ENCODE data around the gene NHSL2.

NHSL2 gene

DNA sequence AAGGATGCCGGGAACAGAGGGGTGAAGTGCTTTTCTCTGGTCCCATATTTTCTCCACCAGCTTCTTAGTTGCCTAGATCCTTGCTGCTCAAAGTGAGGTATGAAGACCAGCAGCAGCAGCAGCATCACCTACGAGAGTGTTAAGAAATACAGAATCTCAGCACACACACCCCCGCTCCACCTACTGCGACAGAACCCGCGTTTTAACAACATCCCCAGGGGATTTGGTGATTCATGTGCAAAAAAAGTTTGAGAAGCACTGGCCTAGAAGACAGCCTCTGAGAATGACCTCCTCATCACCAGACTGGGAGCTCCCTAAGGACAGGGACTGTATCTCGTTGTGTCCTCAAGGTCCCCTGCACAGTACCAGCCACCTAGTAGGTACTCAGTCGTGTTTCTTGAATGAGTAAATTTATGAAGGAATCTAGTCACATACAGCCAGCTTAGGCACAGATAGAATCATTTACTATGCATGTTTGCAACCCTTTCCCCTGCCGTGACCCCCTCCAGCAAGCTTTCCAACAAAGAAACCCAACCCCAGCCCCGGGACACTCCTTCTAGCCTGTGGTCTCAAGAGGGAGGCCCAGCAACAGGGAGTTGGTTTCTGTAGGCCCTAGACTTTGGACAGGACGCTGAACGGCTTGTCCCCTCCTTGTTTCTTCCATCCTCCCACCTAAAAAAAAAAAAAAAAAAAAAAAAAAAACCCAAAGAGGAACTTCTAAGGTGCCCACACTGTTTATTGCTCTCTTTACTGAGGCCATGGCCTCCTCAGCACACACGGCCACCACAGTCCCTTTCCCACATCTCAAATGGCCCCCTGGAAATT, 199.6 kb downstream of the NHSL2 start:
- DNase-seq (ENCODE audit: low spot score), result no peak

DNA sequence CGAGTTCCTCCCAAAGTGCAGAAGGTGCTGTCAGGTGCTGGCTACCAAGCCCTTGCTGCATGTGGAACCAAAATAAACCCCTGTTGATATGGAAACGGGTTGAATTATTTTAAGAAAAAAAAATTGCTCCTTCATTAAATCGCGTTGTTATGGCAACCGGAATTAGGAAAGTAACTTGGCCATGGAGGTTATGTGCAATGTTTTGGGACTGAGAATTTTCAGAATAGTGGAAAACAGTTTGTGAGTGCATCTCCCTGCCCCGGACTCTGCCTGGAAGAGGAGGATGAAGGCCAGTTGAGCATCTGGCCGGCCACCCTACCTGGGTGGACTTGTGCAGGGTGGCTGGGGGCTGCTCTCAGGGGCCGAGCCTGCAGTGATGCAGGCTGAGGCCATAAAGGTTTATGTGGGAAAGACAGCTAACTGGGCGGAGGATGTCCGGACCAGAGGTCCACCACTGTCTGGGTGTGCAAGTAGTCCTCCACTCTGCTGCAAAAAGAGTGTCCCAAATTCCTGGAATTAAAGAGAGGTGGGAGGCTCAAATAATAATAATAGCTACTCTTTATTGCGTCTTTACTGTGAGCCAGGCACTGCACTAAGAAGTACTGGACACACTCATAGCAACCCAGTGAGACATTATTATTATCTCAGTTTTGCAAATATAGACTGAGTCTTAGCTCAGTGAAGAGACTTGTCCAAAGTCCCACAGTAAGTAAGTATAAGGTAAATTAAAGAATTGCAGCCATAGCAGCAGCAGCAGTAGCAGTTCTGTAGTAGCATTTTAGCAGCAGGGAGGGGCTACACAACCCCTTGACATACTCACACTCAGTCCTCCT, 200.4 kb downstream of the NHSL2 start:
- no peak for DNase-seq (ENCODE audit: low spot score)

DNA sequence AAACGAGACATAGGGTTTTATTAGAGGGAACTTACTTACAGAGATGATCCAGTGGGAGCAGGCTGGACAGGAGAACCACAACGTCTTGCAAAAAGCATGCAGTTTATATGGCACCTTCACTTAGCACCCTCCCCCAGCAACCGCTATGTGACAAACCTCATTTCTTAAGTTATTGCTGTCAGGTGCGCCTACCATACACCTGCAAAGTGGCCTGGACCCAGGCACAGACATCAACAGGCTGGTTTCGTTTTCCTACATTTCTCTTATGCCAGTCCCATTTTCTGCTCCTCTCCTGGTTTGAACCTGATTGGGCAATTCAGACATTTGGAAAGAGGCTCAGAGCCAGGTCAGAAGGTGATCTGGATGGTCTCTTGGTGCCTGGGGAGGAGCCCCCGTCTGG, 202.8 kb downstream of the NHSL2 start:
- no peak for DNase-seq (ENCODE audit: low spot score)

DNA sequence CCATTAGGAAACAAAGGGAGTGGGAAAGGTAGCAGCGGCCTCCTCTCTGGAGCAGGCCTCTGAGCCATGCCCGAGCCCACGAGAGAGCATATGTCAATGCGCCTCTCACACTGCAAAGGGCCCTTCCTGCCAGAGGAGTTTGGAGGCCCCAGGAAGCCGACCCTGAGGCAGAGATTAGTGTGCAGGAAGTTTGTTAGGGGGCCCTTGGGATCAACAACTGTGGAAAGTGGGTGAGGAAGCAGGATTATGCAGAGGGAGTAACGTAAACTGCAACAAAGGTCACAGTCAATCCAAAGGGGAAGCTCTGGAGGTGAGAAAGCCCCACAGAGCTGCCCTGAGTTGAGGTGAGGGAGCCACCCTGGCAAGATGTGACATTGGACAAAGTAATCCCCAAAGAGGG, 203.7 kb downstream of the NHSL2 start:
- DNase-seq (ENCODE audit: low spot score), result no peak

DNA sequence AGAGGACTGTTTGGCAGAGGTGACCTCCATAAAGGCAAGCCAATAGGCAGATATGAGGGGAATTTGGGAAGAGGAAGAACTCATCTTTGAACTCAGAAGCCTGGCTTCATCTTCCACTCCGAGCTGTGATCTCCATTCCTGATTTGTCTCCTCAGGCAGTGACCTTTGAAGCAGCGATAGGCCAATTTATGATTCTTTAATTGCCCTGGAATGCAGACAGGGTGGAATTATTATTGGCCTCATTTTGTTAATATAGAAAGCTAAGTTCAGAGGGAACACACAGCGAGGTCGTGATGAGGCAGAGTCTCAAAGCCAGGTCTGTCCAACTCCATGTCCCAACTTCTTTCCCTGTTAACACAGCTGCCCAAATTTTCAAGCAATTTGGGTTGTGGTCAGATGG, 204.2 kb downstream of the NHSL2 start:
- no peak for DNase-seq (ENCODE audit: low spot score)

DNA sequence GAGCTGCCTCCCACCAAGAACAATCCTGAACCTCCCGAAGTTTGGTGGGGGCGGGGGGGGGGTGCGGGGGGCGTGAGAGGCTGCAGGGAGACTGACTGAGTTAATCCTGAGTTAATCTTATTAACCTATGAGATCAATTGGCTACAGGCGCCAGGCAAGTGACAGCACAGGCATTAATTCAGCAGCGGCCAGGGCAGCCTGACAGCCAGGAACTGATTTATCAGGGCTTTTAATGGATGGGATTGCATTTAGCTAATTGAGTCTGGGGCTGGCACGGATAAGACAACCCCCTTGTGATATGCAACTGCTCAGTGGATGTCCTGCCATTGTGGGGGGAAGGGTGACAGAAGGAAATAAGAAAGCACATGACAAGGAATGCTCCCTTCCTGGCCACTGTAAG, 204.7 kb downstream of the NHSL2 start:
- no peak for DNase-seq (ENCODE audit: low spot score)

DNA sequence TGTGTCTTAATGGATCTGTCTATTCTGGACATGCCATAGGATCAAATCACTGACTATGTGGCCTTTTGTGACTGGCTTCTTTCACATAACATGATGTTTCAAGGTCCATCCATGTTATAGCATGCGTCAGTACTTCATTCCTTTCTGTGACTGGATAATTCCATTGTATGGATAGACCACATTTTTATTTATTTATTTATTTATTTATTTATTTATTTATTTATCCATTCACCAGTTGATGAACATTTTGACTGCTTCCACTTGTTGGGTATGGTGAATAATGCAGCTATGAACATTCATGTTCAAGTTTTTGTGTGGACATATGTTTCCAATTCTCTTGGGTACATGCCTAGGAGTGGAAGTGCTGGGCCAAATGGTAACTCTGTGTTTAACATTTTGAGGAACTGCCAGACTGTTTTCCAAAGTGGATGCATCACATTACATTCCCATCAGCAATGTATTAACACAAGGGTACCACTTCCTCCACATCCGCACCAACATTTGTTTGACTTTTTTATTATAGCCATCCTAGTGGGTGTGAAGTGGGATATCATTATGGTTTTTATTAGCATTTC, 207.1 kb downstream of the NHSL2 start:
- DNase-seq (ENCODE audit: low spot score), result no peak

DNA sequence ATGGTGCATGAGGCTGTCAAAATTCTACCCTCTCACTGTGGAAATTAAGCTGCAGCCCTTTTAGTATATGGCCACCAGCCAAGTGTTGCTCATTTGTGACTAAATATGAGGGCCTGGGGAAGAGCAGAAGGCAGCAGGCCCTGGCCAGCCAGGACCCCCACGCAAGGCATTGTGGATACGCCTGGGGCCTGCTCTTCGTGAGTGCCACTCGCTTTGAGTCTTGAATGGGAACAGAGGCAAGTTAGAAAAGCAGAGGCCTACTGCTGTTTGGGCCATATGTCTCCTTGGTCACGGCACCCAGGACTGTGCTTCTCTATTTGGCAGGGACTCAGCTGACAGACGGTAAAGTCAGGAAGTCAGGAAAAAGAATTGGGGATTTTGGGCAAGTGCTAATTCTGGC, 210.2 kb downstream of the NHSL2 start:
- DNase-seq (ENCODE audit: low spot score), result no peak

DNA sequence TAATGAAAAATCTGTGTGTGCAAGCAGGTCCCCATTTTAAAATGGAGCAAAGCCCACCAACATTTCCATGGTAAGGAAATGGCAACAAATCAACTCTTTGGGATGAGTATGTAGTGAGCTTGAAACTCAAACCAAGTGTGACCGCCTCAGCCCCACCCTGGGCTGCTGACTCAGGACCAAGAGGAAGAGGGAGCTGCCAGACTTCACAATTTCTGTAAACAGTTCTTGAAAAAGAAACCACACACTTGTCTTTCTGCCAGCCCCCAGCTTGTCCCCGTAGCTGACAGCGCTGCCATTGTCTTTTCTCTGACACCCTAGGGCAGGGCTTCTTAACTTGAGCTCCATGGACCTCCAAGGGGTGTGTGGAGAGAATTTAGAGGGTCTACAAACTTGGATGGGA, 210.7 kb downstream of the NHSL2 start:
- DNase-seq (ENCODE audit: low spot score), result no peak

DNA sequence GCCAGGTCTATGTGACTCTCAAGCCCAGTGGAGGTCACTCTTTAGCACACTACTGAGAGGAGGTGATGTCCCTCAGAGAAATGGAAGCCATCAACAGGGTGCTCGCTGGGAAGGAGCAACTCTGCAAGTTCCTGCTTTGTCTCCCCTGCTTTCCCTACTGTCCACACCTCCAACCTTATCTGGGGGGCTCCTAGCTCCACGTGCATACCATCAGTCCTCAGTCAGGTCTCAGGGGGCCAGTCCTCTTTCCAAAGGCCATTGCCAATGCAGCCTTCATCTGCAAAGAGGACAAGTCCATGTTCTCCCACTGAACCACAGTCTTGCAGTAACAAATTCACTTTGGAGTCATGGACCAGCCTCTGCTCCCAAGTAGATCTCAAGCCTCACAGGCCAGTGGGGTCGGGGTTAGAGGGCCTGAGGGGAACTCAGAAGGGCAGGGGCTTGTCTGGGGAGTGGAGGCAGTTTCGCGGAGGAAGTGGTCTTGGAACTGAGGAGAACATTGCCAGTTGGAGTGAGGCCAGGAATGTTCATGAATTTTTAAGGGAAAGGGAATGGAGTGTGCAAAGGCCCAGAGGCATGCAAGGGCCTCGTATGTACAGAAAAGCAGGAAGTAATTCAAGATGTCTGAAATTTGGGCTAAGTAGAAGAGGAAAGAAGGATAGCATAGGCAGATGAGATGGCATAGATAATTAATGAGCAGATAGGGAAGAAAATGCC, 212.1 kb downstream of the NHSL2 start:
- no peak for DNase-seq (ENCODE audit: low spot score)

DNA sequence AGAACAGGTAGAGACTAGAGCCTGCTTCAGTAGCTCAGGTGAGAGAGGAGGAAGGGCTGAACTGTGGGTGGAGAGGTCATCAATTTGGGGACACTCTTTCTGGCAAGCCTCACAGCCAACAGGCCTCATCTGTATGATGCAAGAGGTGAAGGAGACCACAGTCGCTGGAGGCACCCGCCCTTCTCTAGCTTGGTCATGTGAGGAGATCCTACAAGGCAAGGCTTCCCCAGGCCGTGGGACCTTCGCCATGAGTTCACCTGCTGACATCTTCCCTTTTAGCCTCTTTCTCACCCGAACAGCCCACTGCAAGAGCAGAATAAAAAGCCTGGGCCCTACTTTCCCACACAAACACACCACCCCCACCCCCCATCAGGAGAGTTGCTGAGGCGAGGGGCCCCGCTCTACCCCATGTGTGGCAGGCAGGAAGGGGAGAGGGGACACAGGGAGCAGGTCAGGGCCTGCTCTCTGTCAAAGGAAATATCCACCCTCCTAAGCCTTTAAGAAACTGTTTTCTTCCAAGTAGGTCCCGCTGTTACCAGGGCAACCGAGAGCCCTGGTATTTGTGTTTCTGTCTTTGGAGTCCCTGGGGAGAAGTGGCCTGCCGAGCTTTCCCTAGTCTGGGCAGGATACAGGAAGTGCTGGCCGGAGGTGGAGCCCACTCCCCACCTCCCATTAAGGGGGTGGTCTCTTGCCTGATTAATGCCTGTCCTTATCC, 213.0 kb downstream of the NHSL2 start:
- DNase-seq (ENCODE audit: low spot score), result no peak

DNA sequence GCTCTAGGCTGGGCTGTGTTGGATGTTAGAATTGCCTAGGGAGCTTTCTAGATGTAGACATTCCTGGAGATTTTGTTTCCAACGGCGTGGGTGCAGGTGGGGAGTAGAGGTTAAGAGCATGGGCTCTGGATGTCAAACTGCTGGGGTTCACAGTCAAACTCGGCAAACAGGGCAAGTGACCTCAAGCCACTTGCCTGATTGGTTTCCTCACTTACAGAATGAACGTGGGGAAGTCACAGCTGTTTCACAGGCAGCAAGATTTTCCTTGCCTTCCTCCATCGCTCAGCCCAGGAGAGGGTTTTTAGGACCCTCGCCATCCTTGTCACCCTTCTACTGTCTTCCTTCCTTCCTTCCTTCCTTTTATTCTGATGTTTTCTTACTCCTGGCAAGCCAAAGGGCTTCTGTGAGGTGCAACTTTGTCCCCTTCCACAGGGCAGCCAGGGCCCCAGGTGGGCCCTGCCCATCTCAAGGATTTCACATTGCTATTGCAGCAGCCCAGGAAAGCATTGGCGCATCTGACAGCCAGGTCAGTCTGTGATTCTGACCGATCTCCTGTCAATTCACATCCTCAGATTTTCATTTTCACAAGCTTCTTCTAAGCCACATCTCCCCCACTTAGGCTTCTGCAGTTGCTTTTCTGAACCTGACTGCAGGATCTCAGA, 214.0 kb downstream of the NHSL2 start:
- DNase-seq (ENCODE audit: low spot score), result no peak

DNA sequence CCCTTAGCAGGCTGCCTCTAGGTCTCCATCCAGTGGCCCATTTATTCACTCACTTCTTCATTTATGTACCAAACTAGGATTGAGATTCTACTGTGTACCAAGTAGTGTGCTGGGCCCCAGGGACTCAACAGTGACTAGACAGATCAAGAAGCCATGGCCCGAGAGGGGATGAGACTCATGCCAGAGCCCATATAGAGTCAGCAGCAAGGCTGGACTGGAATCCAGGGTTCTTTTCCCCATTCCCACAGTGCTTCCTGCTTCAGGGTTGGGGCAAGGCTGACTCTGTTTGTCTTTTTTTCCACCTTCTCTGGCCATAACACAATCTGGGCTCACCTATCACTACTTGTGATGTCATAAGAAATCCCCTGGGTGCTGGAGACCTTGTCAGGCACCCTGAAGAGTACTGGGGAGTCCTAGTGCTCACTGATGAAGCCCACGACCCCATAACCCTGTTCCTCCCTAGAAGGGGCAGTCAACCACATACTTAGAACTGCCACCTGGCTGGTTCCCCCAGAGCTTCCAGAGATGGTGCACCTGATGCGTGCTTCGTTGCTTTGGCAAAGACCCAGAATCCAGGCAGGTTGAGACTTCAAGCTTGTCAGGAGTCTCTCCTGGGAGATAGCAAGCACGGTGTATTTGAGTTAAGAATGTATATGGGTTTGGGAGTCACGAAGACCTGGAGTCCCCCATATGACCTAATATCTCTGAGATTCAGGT, 214.8 kb downstream of the NHSL2 start:
- DNase-seq (ENCODE audit: low spot score), result no peak

DNA sequence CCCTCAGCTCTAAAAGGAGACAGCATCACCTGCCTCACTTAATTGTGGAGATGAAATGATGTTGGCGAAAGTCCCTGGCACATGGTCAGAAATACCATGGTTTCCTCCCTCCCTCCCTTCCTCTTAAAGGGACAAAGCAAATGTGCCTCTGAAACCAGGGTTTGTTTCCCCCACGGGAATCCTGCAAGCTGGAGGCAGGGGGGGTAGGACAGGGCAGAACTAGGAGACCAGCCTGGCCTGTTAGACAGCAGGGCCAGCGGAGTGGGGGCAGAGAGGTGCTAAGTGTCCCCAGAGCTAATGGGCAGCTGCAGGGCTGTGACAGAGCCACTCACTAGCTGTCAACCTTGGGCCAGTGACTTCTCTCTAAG, 215.4 kb downstream of the NHSL2 start:
- no peak for DNase-seq (ENCODE audit: low spot score)

DNA sequence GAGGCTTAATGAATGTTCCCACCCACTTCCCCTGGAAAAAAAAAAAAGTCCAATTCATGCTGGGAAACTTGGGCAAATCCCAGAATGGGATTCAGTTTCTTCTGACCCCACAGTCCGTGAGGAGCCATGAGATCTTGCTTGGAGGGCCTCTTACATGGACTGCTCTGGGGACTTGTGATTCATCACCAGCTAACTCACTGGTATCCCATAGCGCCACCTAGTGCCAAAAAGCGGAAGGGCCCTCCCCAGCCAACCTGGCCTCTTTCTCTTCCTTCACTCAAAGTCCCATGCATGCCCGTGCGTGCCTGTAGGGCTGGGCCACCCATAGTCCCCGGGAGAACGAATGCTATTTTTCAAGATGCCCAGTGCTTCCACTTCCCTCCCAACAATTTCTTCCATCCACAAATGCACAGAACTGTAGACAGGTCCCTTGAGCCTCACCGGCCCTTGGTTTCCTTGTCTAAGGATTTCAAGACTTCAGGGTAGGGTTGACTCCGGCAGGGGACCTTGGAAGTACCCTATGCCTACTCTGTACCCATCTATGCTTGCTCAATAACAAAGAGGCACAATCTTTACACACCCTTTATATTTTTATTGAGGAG, 216.0 kb downstream of the NHSL2 start:
- DNase-seq (ENCODE audit: low spot score), result peak; percentile 82

DNA sequence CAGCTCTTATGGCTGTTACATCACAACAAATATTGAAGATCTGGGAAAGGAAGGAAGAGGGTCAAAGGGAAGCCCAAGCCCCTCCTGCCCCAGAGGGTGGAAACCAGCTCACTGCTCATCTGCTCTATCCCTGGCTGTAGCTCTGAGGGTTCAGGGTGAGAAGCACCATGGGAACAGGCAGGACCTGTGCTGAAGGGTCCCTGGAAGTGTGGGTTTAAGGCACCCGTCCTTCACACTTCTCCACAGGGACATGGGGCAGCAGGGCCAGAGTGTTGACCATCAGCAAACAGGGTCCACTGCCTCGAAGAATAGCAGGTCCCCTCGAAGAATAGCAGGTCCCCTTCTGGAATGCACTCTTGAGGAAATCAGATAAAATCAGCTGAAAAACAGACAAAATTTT, 216.7 kb downstream of the NHSL2 start:
- DNase-seq (ENCODE audit: low spot score), result no peak

DNA sequence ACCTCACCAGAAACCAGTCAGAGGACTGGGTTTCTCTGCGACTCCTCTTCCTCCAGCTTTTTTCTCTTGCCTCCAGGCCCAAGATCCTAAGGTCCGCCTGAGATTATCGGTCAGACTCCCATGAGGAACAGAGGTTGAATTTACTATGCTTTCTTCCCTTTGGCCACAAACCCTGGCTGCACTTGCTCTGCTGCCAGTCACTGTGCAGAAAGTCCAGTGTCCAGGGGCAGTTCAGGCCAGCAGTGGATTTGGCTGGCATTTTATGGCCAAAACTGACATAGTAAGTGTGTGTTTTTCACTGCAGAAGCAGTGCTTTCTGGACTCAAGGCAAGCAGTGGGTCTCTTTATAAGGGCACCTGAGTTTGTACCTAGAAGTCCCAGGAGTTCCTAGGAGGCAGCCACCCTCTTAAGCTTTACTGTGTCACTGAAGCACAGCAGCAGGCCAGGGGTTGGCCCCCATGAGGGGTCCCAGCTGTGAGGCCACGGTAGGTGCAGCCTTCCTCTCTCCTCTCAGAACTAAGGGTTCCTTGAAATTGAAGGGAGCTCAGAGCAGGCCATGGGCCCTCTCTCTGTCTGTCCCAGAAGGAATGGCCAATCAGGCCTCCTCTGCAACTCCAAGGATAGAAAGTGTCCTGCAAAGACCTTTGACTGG, 217.7 kb downstream of the NHSL2 start:
- DNase-seq (ENCODE audit: low spot score), result no peak

DNA sequence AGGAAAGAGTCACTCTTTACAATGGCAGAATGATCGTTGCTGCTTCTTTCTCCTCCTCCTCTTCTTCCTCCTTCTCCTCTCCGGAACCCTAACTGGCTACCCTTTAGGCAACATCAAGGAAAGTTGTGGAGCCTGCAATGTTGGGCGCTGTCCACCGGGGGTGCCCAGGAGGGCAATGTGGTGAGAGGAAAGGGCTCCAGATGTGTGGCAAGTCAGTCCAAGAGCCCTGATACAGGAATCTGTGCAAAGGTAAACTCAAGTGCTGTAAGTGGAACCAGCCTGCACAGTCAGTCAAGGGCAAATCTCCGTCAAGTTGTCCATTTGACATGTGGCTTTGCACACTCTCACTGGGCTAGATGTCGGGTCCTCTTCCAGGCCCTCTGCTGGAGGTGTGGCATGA, 218.2 kb downstream of the NHSL2 start:
- no peak for DNase-seq (ENCODE audit: low spot score)

DNA sequence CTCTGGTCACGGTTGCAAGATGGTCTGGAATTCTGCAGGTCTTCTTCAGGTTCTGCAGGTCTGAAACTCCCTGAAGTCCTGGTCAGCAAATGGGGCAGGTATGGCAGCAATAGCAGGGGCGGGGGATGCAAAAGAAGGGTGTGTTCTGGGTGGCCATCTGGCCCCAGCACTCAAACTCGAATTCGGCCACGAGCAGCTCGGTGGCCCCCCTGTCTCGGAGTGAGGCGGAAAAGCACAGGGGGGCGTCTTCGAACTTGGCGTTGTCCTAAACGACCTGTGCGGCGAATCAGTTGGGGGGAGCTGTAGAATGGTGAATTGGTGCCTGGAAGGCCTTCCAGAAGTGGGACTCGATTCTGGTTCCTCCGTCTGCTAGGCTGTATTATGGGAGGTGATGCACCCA, 219.0 kb downstream of the NHSL2 start:
- no peak for DNase-seq (ENCODE audit: low spot score)

Measured in left forelimb (tissue), 1 donor.